Immature natural killer cell (primary cell): ENCODE results near the gene WNT3A. TPM values are rescaled to one million over a fixed set of nuclear protein-coding genes. Genes with fewer than 3 reads are reported as not detected.
A peak's percentile ranks its signal among the peaks of the same experiment; 100 is the strongest.

Source experiments
- DNase-seq, 3 donors: peaks; one replicate each; pipeline ENCODE4 v3.0.0; 2022; ENCODE audit warnings: mixed read lengths in 1 of 3
- H3K27ac Mint-ChIP-seq, 6 donors: one replicate each; pipeline ENCODE4 v1.8.0; 2020; ENCODE audit warnings: mixed read lengths in 6 of 6, mild to moderate bottlenecking in 5 of 6, inconsistent platforms in 4 of 6, moderate library complexity in 3 of 6
- H3K27me3 Mint-ChIP-seq, 3 donors: one replicate each; pipeline ENCODE4 v1.8.0; 2020 to 2021; ENCODE audit warnings: low read depth in 3 of 3, mild to moderate bottlenecking in 3 of 3, mixed read lengths in 3 of 3, moderate library complexity in 3 of 3, inconsistent platforms in 1 of 3
- H3K36me3 Mint-ChIP-seq, 3 donors: one replicate each; pipeline ENCODE4 v1.8.0; 2020; ENCODE audit warnings: mixed read lengths in 3 of 3, inconsistent platforms in 2 of 3, mild to moderate bottlenecking in 2 of 3
- H3K4me1 Mint-ChIP-seq, 2 donors: one replicate each; pipeline ENCODE4 v1.8.0; 2020; ENCODE audit warnings: inconsistent platforms in 2 of 2, mild to moderate bottlenecking in 2 of 2, mixed read lengths in 2 of 2, moderate library complexity in 1 of 2
- H3K4me3 Mint-ChIP-seq, 5 donors: one replicate each; pipeline ENCODE4 v1.8.0; 2020; ENCODE audit warnings: mild to moderate bottlenecking in 5 of 5, mixed read lengths in 5 of 5, inconsistent platforms in 3 of 5, moderate library complexity in 3 of 5
- H3K9me3 Mint-ChIP-seq, 6 donors: one replicate each; pipeline ENCODE4 v1.8.0; 2020; ENCODE audit warnings: mild to moderate bottlenecking in 6 of 6, mixed read lengths in 6 of 6, inconsistent platforms in 4 of 6, moderate library complexity in 3 of 6
- polyA plus RNA-seq, 3 donors: library from polyadenylated mRNA; unstranded; fragments of 300-500 nt; fragmentation: Illumina TruSeq; gene quantifications; one replicate each; pipeline ENCODE4 v1.2.3, GENCODE V29; 2021

Gene WNT3A
- polyA plus RNA-seq, 3 donors from 2014 or later: not detected

DNA sequence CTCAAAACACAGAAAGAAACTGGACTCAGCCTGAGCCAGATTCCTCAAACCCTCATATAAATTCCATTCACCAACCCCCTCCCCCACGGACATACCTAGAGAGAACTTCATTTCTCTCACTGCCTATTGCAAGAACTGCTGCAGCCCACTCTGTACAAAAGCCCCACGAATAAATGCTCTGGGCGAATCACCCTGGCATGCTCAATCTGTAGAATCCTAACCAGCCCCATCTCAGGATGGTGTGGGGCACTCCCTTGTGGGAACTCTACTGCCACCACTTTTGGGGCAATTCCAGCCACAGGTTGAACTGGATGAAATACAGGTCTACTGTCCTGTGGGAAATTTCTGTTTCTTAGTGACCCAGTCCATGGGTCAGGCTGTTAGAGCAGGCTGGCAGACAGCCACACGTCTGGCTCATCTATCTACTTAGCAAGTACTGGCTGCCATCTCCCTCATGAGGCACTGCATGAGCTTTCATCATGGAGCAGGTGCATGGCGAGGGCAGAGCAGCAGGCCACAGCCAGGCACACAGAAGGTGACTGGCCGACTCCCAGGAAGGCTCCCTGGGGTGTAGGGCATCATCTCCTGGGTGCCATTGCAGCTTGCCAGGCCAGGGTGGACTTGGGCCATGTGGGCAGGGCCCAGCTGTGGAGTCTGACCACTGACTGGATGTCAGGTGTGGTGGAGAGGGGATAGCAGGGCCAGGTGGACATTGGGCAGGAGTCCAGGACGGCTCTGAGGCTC is 97.9 kb downstream of the WNT3A start:
- peaks cover 35 to 37% of the 10 kb centered on the region in 2 donors for H3K4me1 Mint-ChIP-seq
- peaks cover 6 to 25% (median 12%) of the 10 kb centered on the region in 3 donors for H3K27me3 Mint-ChIP-seq
- H3K27ac Mint-ChIP-seq: peak overlapping the region; percentile 39 to 88 (median 78)
- peaks cover 0 to 5% (median 1%) of the 10 kb centered on the region in 3 donors for H3K36me3 Mint-ChIP-seq
- H3K9me3 Mint-ChIP-seq: peaks cover 0 to 2% (median 0%) of the 10 kb centered on the region in 6 donors
- peak overlapping the region; percentile 65 to 95 (median 91) for H3K4me3 Mint-ChIP-seq
- DNase-seq: no peak

DNA sequence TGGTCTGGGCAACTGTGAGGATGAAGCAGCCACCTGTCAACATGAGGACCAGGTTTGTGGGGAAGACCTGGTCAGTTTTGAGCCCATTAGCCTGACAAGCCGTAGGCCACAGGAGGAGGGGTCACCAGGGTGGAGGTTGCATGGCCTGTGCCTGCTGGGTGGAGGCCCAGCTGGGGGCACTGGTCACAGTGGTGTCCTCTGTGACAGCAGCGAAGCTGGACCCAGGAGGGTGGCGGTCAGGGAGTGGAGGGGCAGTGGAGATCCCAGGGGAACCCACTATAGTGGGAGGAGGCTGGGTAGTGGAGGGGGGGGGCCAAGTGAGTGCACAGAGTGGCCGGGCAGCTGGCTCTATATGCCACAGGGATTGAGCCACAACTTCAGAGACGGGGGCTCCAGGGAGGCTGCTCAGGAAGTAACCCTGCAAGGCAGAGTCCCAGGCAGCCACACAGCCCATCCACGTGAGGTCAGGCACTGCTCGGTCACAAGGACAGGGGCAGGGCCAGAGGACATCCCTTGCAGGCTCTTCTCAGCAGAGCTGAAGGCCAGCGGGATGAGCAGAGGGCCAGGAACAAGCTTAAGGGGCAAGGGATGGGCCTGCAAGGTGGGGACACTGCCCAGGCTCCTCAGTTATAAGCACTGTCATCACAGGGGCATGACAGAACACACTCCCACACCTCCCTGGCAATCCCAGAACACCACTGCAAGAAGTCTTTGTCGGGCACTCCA is 98.6 kb downstream of the WNT3A start:
- peaks cover 41 to 43% of the 10 kb centered on the region in 2 donors for H3K4me1 Mint-ChIP-seq
- no peak for DNase-seq
- peaks cover 6 to 19% (median 12%) of the 10 kb centered on the region in 3 donors for H3K27me3 Mint-ChIP-seq
- H3K4me3 Mint-ChIP-seq: no peak overlapping the region
- peaks cover 0 to 5% (median 0%) of the 10 kb centered on the region in 3 donors for H3K36me3 Mint-ChIP-seq
- H3K9me3 Mint-ChIP-seq: peaks cover 0 to 2% (median 0%) of the 10 kb centered on the region in 6 donors
- peak overlapping the region in 1 of 6 donors; percentile 16 for H3K27ac Mint-ChIP-seq

DNA sequence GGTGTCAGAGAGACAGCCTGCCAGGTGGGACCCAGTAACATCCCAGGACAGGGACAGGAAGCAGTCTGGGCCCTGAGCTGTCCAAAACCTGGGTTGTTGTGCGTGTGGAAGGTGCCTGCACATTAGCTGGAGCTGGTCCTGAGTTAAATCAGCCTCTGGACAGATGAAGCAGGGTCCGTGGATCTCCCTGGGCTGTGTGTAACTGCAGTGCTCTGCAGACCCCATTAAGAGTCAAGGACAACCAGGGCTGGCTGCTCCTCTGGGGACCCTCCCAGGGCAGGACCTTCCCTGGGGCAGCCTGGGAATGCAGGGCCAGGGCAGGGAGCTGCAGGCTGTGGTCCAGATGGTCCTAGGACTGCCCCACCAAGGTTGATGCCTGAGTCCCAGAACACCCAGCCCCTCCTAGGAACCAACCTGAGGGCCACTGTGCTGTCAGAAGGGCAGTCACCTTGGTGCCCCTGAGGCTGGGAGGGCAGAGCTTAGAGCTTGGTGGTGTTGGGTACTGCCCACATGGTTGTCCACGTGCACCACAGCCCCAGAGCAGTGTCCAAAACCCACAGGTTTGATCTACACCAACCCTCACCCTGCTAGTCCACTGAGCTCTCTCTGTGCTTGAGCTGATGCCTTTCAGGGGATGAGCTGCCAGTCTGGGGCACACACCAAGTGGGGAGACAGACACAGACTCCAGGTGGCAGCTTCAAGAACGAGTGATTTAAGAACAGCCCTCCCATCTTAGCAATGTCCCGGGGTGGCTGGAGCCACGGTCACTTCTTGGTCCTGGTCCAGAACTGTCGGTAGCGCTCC is 99.4 kb downstream of the WNT3A start:
- H3K36me3 Mint-ChIP-seq: peaks cover 0 to 5% (median 0%) of the 10 kb centered on the region in 3 donors
- H3K9me3 Mint-ChIP-seq: peaks cover 0 to 2% (median 0%) of the 10 kb centered on the region in 6 donors
- peak overlapping the region in 2 of 6 donors; percentile 28 to 62 for H3K27ac Mint-ChIP-seq
- no peak for DNase-seq
- peaks cover 6 to 16% (median 12%) of the 10 kb centered on the region in 3 donors for H3K27me3 Mint-ChIP-seq
- peaks cover 41 to 43% of the 10 kb centered on the region in 2 donors for H3K4me1 Mint-ChIP-seq
- H3K4me3 Mint-ChIP-seq: peak overlapping the region in 3 of 5 donors; percentile 14 to 44 (median 17)

DNA sequence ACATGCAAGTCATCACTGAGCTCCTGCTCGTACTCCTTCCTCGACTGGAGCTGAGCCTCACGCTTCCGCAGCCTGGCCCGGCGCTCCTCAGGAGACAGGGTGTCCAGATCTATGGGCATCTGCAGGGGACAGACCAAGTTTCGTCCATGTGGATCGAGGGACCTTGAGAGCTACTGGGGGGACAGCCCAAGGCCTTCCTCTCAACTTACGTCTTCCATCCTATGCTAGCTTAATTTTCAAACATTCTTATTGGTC is 99.9 kb downstream of the WNT3A start:
- Mint-ChIP-seq H3K4me1 (peaks cover 36 to 38% of the 10 kb centered on the region in 2 donors), H3K4me3 (peak overlapping the region in 4 of 5 donors; percentile 14 to 44 (median 20)), H3K9me3 (peaks cover 0 to 2% (median 0%) of the 10 kb centered on the region in 6 donors), H3K27ac (peak overlapping the region in 3 of 6 donors; percentile 19 to 62 (median 50)), H3K36me3 (peaks cover 0 to 5% (median 0%) of the 10 kb centered on the region in 3 donors), H3K27me3 (peaks cover 6 to 12% (median 11%) of the 10 kb centered on the region in 3 donors)
- DNase-seq: no peak

DNA sequence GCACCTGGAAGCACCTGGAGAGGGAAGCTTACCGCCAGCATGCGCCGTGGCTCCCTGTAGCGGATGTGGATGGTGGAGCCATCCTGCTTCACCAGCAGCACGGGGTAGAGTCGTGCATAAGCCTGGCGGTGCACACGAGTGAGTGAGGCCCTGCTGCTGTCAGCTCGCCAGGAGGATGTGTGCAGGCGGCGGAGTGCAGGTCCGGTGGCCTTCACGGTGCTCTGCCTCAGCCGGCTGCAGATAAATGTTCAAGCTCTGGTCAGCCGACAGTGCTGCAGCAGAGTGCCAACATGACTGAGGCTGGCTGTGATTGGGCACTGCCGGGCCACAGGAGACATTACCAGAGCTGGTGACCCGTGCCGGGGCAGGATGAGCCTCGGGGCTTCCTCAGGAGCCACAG is 100.8 kb downstream of the WNT3A start:
- Mint-ChIP-seq H3K9me3 (peaks cover 0 to 2% (median 0%) of the 10 kb centered on the region in 6 donors), H3K4me1 (peaks cover 36 to 37% of the 10 kb centered on the region in 2 donors), H3K27me3 (peaks cover 6 to 11% (median 10%) of the 10 kb centered on the region in 3 donors), H3K4me3 (peak overlapping the region; percentile 91 to 94 (median 92)), H3K36me3 (peaks cover 0 to 5% (median 0%) of the 10 kb centered on the region in 3 donors), H3K27ac (peak overlapping the region in 4 of 6 donors; percentile 50 to 93 (median 55))
- DNase-seq: no peak

DNA sequence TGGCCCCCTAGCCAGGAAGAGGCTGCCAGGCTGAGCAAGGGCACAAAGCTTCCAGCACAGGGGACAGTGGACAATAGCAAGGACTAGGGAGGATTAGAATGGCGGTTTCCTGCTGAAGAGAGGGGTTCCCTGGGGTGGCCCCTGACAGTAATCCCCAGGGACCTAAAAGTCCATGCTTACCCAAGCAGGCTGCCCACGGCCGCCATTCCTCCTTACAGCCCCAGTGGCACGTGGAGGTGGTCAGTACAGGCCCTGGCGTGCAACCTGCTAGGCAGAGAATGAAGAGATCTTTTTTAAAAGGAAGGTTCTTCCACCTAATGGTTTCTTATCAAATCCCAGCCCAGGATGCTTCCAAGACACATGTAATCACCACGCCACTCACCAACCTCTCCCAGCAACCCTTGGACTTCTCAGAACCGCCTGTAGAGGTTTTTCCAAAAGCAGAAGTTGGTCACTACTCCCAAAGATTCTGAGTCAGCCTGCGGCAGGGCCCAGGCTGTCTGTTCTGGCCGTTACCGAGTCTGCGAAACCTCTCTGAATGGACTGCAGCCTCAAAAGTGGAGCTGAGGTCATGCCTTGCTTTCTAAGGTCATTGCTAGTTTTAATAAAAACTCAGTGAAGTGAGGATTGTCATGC is 101.4 kb downstream of the WNT3A start:
- DNase-seq: no peak

DNA sequence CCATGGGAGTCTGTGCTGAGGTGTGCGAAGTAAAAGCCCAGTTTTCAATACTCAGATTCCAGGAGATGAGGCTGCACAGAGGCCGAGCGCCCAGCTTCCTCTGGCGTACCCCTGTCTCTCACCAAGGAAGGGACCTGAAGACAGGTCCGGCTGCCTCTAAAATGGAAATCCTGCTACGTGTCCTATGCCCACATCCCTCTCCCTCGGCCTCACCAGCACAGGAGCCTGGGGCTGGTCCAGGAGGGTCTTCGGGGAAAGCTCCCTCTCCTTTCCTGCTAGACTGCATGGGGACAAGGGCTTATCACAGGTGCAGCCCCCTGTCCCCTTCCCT is 101.9 kb downstream of the WNT3A start:
- Mint-ChIP-seq H3K36me3 (peaks cover 0 to 5% (median 0%) of the 10 kb centered on the region in 3 donors), H3K27me3 (peaks cover 2 to 7% (median 5%) of the 10 kb centered on the region in 3 donors), H3K9me3 (no peaks in the 10 kb centered on the region), H3K4me3 (peak overlapping the region; percentile 91 to 94 (median 92)), H3K4me1 (peaks cover 31% of the 10 kb centered on the region in 2 donors), H3K27ac (peak overlapping the region; percentile 50 to 93 (median 74))
- no peak for DNase-seq

More for the DNA sequence above, 101.4 kb downstream of the WNT3A start:
- Mint-ChIP-seq H3K4me1 (peaks cover 35 to 36% of the 10 kb centered on the region in 2 donors), H3K27ac (peak overlapping the region; percentile 50 to 93 (median 74)), H3K27me3 (peaks cover 5 to 10% (median 8%) of the 10 kb centered on the region in 3 donors), H3K4me3 (peak overlapping the region; percentile 91 to 94 (median 92)), H3K36me3 (peaks cover 0 to 5% (median 0%) of the 10 kb centered on the region in 3 donors), H3K9me3 (no peaks in the 10 kb centered on the region)

DNA sequence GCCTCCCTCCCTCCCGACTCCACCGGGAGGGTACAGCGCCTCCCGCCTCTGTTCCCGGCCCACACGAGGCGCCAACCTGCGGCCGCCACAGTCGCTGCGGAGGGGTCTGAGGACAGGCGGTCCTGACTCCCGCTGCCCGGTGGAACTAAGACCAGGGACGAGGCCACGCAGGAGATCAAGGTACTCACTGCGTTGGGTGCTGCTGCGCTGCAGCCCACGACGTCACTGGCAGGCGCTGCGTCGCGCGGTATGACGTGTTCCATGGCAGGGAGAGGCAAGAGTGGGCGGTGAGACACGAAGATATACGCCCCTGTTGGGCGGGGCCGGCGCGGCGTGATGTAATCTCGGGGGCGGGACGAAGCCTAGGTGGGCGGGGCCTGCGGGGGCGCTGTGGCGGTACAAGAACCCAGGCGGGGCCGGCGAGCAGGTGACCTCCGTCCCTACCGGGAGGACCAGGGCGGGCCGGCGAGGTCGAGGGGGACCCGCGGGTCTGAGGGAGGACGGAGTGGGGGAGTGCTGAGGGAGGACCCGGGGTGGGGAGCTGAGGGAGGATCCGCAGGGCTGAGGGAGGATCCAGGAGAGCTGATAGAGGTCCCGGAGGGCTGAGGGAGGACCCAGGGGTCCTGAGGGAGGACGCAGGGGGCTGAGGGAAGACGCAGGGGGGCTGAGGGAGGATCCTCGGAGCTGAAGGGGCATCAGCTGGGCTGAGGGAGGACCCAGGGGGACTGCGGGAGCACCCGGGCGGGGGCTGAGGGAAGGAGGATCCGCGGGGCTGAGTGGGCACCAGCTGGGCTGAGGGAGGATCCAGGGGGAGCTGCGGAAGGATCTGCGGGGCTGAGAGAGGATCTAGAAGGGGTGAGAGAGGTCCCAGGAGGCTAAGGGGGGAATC is 102.5 kb downstream of the WNT3A start, which contains the start of gene MRPL55:
Gene MRPL55, minus strand, starts transcription at position 227 of the 889 bp plus-strand sequence. CDS start 1,039 bp downstream, outside the sequence.
- H3K27me3 Mint-ChIP-seq: peaks cover 2 to 7% (median 3%) of the 10 kb centered on the region in 3 donors
- no peaks in the 10 kb centered on the region for H3K9me3 Mint-ChIP-seq
- H3K4me1 Mint-ChIP-seq: peaks cover 26% of the 10 kb centered on the region in 2 donors
- H3K27ac Mint-ChIP-seq: peak within 1 kb of the TSS; percentile 91 to 95 (median 92)
- H3K4me3 Mint-ChIP-seq: peak within 1 kb of the TSS; percentile 91 to 94 (median 92)
- DNase-seq: peak; percentile 98
- peaks cover 0 to 5% (median 0%) of the 10 kb centered on the region in 3 donors for H3K36me3 Mint-ChIP-seq

DNA sequence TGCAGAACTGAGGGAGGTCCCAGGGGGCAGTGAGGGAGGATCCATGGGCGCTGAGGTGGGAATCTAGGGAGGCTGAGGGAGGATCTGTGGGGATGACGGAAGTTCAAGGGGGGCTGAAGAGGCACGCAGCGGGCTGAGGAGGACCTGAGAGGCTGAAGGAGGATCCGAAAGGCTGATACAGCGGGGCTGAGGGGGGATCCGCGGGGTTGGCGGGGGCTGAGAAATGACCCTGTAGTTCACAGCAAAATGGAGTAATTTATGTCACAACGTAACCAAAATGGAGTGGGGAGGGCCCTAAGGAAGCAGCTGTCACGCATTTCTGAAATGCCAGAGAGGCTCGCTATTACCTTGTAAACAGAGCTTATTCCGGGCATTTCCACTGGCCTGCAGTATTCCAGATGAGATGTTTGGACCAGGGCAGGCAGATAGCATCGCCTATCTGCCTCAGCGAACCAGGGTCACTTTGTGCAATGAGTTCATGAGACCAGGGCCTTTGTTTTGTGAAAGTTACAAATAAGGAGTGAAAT is 103.2 kb downstream of the WNT3A start:
- H3K4me3 Mint-ChIP-seq: peak overlapping the region; percentile 91 to 94 (median 92)
- H3K27me3 Mint-ChIP-seq: peaks cover 0 to 7% (median 2%) of the 10 kb centered on the region in 3 donors
- peak overlapping the region; percentile 91 to 95 (median 92) for H3K27ac Mint-ChIP-seq
- H3K9me3 Mint-ChIP-seq: no peaks in the 10 kb centered on the region
- peaks cover 20 to 22% of the 10 kb centered on the region in 2 donors for H3K4me1 Mint-ChIP-seq
- no peak for DNase-seq
- peaks cover 0 to 5% (median 0%) of the 10 kb centered on the region in 3 donors for H3K36me3 Mint-ChIP-seq

DNA sequence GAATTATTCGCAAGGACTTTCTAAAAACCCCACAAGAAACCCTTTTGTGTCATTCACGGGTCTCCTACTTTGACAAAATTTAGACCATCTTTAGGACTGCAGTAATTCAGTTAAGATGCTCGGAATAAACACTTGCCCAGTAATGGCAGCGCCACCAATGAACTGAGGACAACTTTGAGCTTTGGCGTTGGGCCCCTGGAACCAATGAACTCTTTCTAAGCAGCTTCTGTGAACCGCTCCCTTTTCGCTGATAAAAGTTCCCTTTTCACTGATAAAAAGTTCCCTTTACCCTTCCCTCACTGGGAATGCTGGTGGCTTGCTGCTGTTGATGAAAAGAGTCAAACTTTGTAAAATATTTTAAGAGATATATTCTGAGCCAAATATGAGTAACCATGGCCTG is 103.8 kb downstream of the WNT3A start:
- H3K36me3 Mint-ChIP-seq: peaks cover 0 to 5% (median 0%) of the 10 kb centered on the region in 3 donors
- no peak for DNase-seq
- peak overlapping the region in 2 of 6 donors; percentile 30 to 40 for H3K27ac Mint-ChIP-seq
- peaks cover 20 to 22% of the 10 kb centered on the region in 2 donors for H3K4me1 Mint-ChIP-seq
- peak overlapping the region in 1 of 5 donors; percentile 91 for H3K4me3 Mint-ChIP-seq
- peaks cover 0 to 7% (median 2%) of the 10 kb centered on the region in 3 donors for H3K27me3 Mint-ChIP-seq
- no peaks in the 10 kb centered on the region for H3K9me3 Mint-ChIP-seq
